WTC11 (cell line): ENCODE measurements around the gene ZSCAN10. TPM values are rescaled to one million over a fixed set of nuclear protein-coding genes. Genes with fewer than 3 reads are reported as not detected.

ENCODE experiments used
- ATAC-seq: fragments of 200-7000 bp; cut with Tn5 transposase; 2 replicates; pipeline ENCODE4 v1.10.0; 2021; ENCODE audit warnings: mild to moderate bottlenecking, moderate library complexity
- CTCF ChIA-PET: fragments of 300-600 bp; sonication (Branson Sonifier 250); formaldehyde crosslinking; loops from one replicate; lab custom pipeline; 2021; ENCODE audit warnings: antibody characterized with exemption; lab: Charles Lee
- POLR2A ChIA-PET: fragments of 350-600 bp; sonication (Branson Sonifier 250); formaldehyde crosslinking; loops from one replicate; lab custom pipeline; 2021; ENCODE audit warnings: antibody characterized with exemption; lab: Charles Lee
- DNase-seq: peaks from one replicate; pipeline ENCODE4 v3.0.0; 2021; ENCODE audit warnings: low spot score
- H3K27ac Mint-ChIP-seq: 2 replicates; pipeline ENCODE4 v1.8.0; 2021; ENCODE audit warnings: mixed read lengths
- H3K27me3 Mint-ChIP-seq: 2 replicates; pipeline ENCODE4 v1.8.0; 2021; ENCODE audit warnings: low read depth, mild to moderate bottlenecking, moderate library complexity, mixed read lengths
- H3K36me3 Mint-ChIP-seq: 2 replicates; pipeline ENCODE4 v1.8.0; 2021; ENCODE audit warnings: mixed read lengths
- H3K4me1 Mint-ChIP-seq: 2 replicates; pipeline ENCODE4 v1.8.0; 2022; ENCODE audit warnings: mixed read lengths
- H3K4me3 Mint-ChIP-seq: 2 replicates; pipeline ENCODE4 v1.8.0; 2021; ENCODE audit warnings: mild to moderate bottlenecking, moderate library complexity, mixed read lengths
- H3K9me3 Mint-ChIP-seq: 2 replicates; pipeline ENCODE4 v1.8.0; 2021; ENCODE audit warnings: mixed read lengths
- FOXK1 ChIP-seq: sonication (generic); formaldehyde crosslinking; IDR thresholded peaks from 2 replicates; pipeline ENCODE4 v1.8.0; 2022; ENCODE audit warnings: mild to moderate bottlenecking, moderate library complexity, missing genetic modification reagents
- GTF2I ChIP-seq: fragments of 250-450 bp; sonication (Bioruptor Pico); conservative IDR thresholded peaks from 2 replicates; pipeline ENCODE4 v1.4.0; 2021; ENCODE audit warnings: mild to moderate bottlenecking
- IRF1 ChIP-seq: sonication (generic); formaldehyde crosslinking; IDR thresholded peaks from 2 replicates; pipeline ENCODE4 v1.8.0; 2023; ENCODE audit warnings: missing genetic modification reagents
- MYBL2 ChIP-seq: sonication (generic); formaldehyde crosslinking; IDR thresholded peaks from 2 replicates; pipeline ENCODE4 v1.8.1; 2023; ENCODE audit warnings: mild to moderate bottlenecking, moderate library complexity, missing genetic modification reagents
- NR3C1 ChIP-seq: sonication (generic); formaldehyde crosslinking; conservative IDR thresholded peaks from 2 replicates; pipeline ENCODE4 v1.8.1; 2023; ENCODE audit warnings: low read depth, mild to moderate bottlenecking, missing genetic modification reagents
- PREB ChIP-seq: sonication (generic); formaldehyde crosslinking; IDR thresholded peaks from 2 replicates; pipeline ENCODE4 v1.8.1; 2022; ENCODE audit warnings: mild to moderate bottlenecking, missing genetic modification reagents, moderate library complexity, borderline replicate concordance
- ZNF281 ChIP-seq: sonication (generic); formaldehyde crosslinking; IDR thresholded peaks from 2 replicates; pipeline ENCODE4 v1.8.0; 2023; ENCODE audit warnings: mild to moderate bottlenecking, missing genetic modification reagents
- ZNF671 ChIP-seq: fragments of 250-450 bp; sonication (Bioruptor Pico); IDR thresholded peaks from 2 replicates; pipeline ENCODE4 v1.8.0; 2021; ENCODE audit warnings: mild to moderate bottlenecking
- total RNA-seq: library from RNA; stranded (reverse); gene quantifications from 3 replicates; pipeline ENCODE4 v1.2.3, GENCODE V29; 2021

Gene ZSCAN10
- total RNA-seq, 1 experiment from 2014 or later: 263 TPM

GRCh38 chr16:3063625-3064386, 35.3 kb downstream of the ZSCAN10 start:
- POLR2A ChIA-PET: interaction anchor here (0.8 kb wide), 1 partner anchor 35 kb away, joined by 5 read pairs; the partner anchor contains the start of gene ZSCAN10
- H3K4me1 Mint-ChIP-seq: peaks cover 29% of the 10 kb centered on the region
- H3K36me3 Mint-ChIP-seq: no peaks in the 10 kb centered on the region
- DNase-seq (no peak), ATAC-seq (no peak)
- peaks cover 3% of the 10 kb centered on the region; the same call in 1 of the 2 replicates for H3K27me3 Mint-ChIP-seq
- no peaks in the 10 kb centered on the region for H3K9me3 Mint-ChIP-seq
- H3K4me3 Mint-ChIP-seq: no peak overlapping the region
- H3K27ac Mint-ChIP-seq: no peak overlapping the region
- no peak for TF ChIP-seq GTF2I (CRISPR knock-in tag)
- TF ChIP-seq, all 79 proteins: peak for 0
- CTCF ChIA-PET: interaction anchor here (0.5 to 1.7 kb wide), 5 partner anchors 22 to 94 kb away, joined by 3 to 15 read pairs (median 5); partner anchors contain the start of gene PAQR4

GRCh38 chr16:3062553-3062952, 36.5 kb downstream of the ZSCAN10 start:
- no peaks in the 10 kb centered on the region for H3K9me3 Mint-ChIP-seq
- DNase-seq: no peak
- ChIA-PET POLR2A (no interaction called here), CTCF (interaction anchor here (1.6 kb wide), 1 partner anchor 25 kb away, joined by 3 read pairs; no protein-coding TSS in a partner anchor)
- H3K4me3 Mint-ChIP-seq: no peak overlapping the region
- H3K36me3 Mint-ChIP-seq: no peaks in the 10 kb centered on the region
- ATAC-seq: no peak
- no peak overlapping the region for H3K27ac Mint-ChIP-seq
- H3K4me1 Mint-ChIP-seq: peaks cover 29% of the 10 kb centered on the region
- H3K27me3 Mint-ChIP-seq: peaks cover 3% of the 10 kb centered on the region; the same call in 1 of the 2 replicates
- TF ChIP-seq NR3C1 (CRISPR knock-in tag) (no peak), ZNF671 (CRISPR knock-in tag) (no peak)

GRCh38 chr16:3060339-3061127, 38.6 kb downstream of the ZSCAN10 start:
- POLR2A ChIA-PET: interaction anchor here (1.5 to 3.2 kb wide), 2 partner anchors 27 to 38 kb away, joined by 5 to 29 read pairs; partner anchors contain the start of gene ZSCAN10
- no peak for TF ChIP-seq MYBL2 (CRISPR knock-in tag)
- TF ChIP-seq PREB (CRISPR knock-in tag): no peak
- DNase-seq: no peak
- no peak overlapping the region for H3K27ac Mint-ChIP-seq
- peaks cover 30% of the 10 kb centered on the region for H3K4me1 Mint-ChIP-seq
- CTCF ChIA-PET: interaction anchor here (0.9 to 3.6 kb wide), 14 partner anchors 17 to 114 kb away, joined by 3 to 109 read pairs (median 19); partner anchors contain the start of gene ZSCAN10
- no peaks in the 10 kb centered on the region for H3K9me3 Mint-ChIP-seq
- H3K27me3 Mint-ChIP-seq: peaks cover 3% of the 10 kb centered on the region; the same call in 1 of the 2 replicates
- peak overlapping the region; percentile 68 for H3K4me3 Mint-ChIP-seq
- no peak for ATAC-seq
- H3K36me3 Mint-ChIP-seq: no peaks in the 10 kb centered on the region

- Mint-ChIP-seq H3K36me3 (no peaks in the 10 kb centered on the region), H3K4me1 (peaks cover 31% of the 10 kb centered on the region), H3K27me3 (peaks cover 3% of the 10 kb centered on the region; the same call in 1 of the 2 replicates), H3K27ac (peak overlapping the region; percentile 79), H3K4me3 (peak overlapping the region; percentile 68), H3K9me3 (no peaks in the 10 kb centered on the region)
- DNase-seq: no peak
- TF ChIP-seq FOXK1 (CRISPR knock-in tag) (peak; percentile 15; the same call in 1 of the 2 replicates), IRF1 (CRISPR knock-in tag) (no peak), ZNF281 (CRISPR knock-in tag) (0 out of 2 replicates have a peak, but pooled peaks have one; percentile 13)
- no peak for ATAC-seq
- ChIA-PET CTCF (interaction anchor here (0.6 to 3.6 kb wide), 35 partner anchors 8 to 205 kb away, joined by 3 to 109 read pairs (median 16); partner anchors contain the start of genes BICDL2, CLDN6, MMP25 and TNFRSF12A), POLR2A (interaction anchor here (1.0 to 3.2 kb wide), 5 partner anchors 14 to 40 kb away, joined by 3 to 29 read pairs (median 8); partner anchors contain the start of genes MMP25, TNFRSF12A and ZSCAN10)
These were observed 39.3 kb downstream of the ZSCAN10 start for GRCh38 chr16:3059723-3060242.
